Measurements from ENCODE around the gene PNPLA5. TPM values are rescaled to one million over a fixed set of nuclear protein-coding genes. Genes with fewer than 3 reads are reported as not detected.

Gene PNPLA5
- total and polyA plus RNA-seq, 8 donors = 0.06 to 0.13 (median 0.08) TPM; not detected in 4

DNA sequence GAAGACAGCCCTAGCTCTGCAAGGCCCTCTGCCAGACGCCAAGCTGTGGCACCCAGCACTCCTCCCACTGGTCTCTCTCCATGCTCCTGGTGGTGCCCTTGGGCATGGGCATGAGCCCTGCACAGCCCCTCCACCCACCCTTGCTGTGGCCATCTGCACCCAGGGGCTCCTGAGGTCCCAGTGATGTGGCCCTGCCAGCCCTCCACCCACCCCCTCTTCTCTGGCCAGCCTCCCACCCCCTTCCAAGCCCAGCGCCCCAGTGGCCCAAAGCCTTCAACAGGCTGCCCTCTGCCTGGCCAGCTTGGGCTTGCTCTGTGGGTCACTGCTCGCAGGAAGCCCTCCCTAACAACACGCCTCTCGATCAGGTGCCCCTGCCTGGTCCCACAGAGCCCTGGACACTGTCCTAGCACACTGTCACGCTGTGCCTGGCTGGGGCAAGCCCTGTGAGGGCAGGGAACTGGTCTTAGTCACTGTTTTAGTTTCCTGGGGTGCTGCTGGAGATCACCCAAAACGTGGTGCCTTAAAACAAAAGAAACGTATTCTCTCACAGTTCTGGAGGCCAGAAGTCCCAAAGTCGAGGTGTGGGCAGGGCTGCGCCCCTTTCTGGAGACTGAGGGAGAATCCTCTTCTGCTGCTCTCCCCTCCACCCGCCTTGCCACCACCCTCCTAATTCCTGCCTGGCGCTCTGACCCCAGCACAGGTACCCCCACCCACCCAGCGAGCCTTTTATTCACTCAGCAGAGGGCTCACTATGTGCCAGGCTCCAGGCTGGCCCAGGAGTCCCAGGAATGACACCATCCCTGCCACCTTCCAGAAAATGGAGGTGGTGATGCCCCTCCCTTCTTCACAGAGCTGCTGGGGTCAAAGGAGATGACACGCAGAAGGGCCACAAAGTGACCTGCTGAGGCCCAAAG lies 44.2 kb downstream of the PNPLA5 start:
- Histone ChIP-seq H3K27ac (no peak overlapping the region), H3K4me1 (no peaks in the 10 kb centered on the region), H3K36me3 (no peaks in the 10 kb centered on the region), H3K27me3 (peaks cover 0 to 71% of the 10 kb centered on the region in 2 donors), H3K9me3 (no peaks in the 10 kb centered on the region), H3K4me3 (no peak overlapping the region)
- ATAC-seq (no peak), DNase-seq (peak in 1 of 4 donors; percentile 16)
- TF ChIP-seq, protein P1, sequence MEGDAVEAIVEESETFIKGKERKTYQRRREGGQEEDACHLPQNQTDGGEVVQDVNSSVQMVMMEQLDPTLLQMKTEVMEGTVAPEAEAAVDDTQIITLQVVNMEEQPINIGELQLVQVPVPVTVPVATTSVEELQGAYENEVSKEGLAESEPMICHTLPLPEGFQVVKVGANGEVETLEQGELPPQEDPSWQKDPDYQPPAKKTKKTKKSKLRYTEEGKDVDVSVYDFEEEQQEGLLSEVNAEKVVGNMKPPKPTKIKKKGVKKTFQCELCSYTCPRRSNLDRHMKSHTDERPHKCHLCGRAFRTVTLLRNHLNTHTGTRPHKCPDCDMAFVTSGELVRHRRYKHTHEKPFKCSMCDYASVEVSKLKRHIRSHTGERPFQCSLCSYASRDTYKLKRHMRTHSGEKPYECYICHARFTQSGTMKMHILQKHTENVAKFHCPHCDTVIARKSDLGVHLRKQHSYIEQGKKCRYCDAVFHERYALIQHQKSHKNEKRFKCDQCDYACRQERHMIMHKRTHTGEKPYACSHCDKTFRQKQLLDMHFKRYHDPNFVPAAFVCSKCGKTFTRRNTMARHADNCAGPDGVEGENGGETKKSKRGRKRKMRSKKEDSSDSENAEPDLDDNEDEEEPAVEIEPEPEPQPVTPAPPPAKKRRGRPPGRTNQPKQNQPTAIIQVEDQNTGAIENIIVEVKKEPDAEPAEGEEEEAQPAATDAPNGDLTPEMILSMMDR (IDR thresholded peaks at IDR 0.05) = no peak
- intact Hi-C loops (cut with DNase I) = no loop called here

DNA sequence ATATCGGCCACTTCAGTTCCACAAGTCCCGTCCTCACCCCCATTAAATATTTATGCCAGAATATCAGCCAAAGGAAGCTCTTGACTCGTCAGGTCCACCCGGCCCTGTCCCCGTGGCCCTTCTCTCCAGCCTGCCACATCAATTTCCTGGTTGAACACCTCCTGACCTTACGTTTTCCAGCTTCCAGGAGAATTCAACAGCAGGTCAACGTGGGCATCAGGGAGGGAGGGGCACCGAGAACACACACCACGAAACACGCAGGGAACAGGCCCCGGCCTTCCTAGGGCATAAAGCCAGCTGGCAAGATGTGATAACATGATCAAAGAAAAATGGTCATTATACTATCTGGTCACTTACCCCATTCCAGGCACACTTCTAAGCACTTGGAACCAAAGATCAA lies 44.8 kb downstream of the PNPLA5 start:
- ATAC-seq (no peak), DNase-seq (peak in 1 of 4 donors; percentile 3)
- intact Hi-C loops (cut with DNase I) = no loop called here
- TF ChIP-seq, protein P1 (IDR thresholded peaks at IDR 0.05) = no peak
- Histone ChIP-seq H3K36me3 (no peaks in the 10 kb centered on the region), H3K27ac (no peak overlapping the region), H3K4me3 (no peak overlapping the region), H3K27me3 (peaks cover 0 to 64% of the 10 kb centered on the region in 2 donors), H3K4me1 (no peaks in the 10 kb centered on the region), H3K9me3 (no peaks in the 10 kb centered on the region)

DNA sequence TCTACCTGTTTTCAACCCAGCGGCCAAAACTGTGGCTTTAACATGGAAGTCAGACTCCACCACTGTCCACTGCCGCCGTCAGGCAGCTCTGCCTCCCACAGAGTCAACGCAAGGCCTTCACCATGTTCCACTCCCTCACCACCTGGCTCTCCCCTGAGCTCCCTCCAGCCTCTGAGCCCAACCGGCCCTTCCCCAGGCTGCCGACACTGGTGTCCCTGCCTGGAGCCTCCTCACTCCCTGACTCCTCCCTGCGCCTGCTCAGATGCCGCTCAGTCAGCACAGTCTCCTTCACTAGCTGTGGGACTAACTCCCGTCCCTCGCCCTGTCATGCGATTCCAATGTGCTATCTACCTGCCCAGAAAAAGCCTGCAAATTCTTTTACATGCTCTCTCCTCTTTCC lies 45.8 kb downstream of the PNPLA5 start:
- intact Hi-C loops (cut with DNase I) = no loop called here
- no peak for ATAC-seq
- Histone ChIP-seq H3K27ac (no peak overlapping the region), H3K36me3 (no peaks in the 10 kb centered on the region), H3K27me3 (peaks cover 0 to 54% of the 10 kb centered on the region in 2 donors), H3K4me1 (no peaks in the 10 kb centered on the region), H3K9me3 (no peaks in the 10 kb centered on the region), H3K4me3 (no peak overlapping the region)
- peak in 1 of 4 donors; percentile 10 for DNase-seq
- TF ChIP-seq, protein P1 (IDR thresholded peaks at IDR 0.05) = no peak

DNA sequence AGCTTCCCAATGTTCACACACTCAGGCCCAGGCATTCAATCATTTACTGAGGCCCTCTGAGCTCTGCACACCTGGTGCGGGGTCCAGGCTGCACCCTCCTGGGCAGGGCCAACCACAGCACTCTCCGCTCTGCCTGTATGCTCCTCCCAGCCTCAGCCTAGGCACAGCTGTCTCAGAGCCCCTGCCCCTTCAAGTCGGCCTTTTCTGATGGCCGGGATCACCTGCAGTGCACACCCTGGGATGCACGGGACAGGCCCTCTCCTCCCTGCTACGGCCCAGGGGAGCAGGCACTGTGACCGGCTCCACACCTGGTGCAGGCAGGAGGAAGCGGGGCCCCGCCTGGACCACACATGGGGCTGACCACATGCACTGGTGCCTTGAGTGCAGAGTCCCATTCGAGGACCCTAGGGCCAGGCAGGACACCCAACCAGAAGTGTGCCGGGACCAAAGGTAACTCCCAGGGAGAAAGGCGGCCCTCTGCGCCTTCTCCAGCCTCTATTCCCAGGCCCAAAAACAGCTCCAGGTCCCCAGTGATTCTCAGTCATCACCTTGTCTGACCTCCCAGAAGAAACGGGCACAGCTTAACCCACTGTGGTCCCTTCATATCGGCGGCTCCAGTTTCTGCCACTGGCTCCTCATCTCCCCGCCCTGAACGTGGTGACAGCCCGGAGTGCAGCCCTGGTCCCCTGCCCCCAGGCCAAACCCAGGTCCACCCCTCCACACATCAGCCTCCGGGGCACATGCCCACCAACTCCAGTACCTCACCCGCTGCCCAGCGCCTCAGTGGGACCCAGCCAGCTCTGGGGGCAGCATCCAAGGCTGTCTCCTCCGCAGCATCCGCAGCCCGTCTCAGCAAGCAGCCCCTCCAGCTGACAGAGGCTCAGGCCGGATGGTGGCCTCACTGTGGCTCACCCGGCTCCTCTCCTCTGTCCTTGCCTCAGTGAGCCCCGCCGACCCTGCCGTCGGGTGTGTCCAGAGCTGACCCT lies 47.0 kb downstream of the PNPLA5 start:
- Histone ChIP-seq H3K4me3 (no peak overlapping the region), H3K27me3 (peaks cover 0 to 43% of the 10 kb centered on the region in 2 donors), H3K4me1 (no peaks in the 10 kb centered on the region), H3K9me3 (no peaks in the 10 kb centered on the region), H3K36me3 (no peaks in the 10 kb centered on the region), H3K27ac (no peak overlapping the region)
- peak in 1 of 4 donors; percentile 78 for DNase-seq
- TF ChIP-seq, protein P1 (IDR thresholded peaks at IDR 0.05) = no peak
- intact Hi-C loops (cut with DNase I) = no loop called here
- ATAC-seq = no peak

Measured in left lung (tissue), 10 donors.